ENCODE data around the gene TBX4. TPM values are rescaled to one million over a fixed set of nuclear protein-coding genes. Genes with fewer than 3 reads are reported as not detected.
"Not testable (repeated sequence)": the region's sequence is repeated elsewhere in the genome, so short reads cannot be mapped to it uniquely, and the experiment has no call there.

TBX4 gene
- polyA plus RNA-seq, 2 donors: 0.01 TPM; not detected in 1

DNA sequence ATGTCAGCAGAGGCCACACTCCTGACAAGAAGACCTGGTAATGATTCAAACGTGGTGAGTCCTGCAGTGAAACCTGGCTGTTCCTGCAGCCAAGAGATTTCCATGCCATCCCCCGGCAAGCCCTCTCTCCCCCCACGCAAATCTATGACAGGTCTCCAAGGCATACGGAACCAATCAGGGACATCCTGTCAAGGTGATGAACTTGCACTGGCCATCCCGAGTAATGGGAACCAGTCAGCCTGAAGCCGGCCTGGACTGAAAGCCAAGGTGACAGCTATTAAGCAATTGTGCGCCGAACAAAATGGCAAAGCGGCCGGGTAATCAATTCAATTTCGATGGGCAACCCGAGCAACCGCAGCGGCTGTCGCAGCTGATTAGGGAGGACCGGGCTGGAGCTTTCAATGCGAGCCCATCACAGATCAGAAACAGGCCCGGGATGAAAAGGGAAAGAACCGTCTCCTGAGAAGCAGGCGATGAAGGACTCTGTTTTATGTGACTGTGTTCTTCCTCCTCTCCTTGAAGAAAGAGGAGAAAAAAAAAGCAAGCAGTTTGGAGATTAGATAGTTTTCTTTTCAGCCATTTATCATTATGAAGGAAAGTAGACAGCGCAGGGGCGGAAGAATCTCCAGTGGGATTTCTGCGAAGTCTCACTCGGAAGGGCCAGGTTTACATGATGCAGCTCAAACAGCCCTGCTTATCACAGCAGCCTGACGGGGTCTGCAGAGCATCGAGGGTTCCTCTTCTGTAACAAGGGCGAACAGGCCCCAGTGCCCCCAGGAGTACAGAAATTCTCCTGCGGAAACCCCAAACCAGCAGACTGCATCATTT is 35.2 kb downstream of the TBX4 start:
- no peak overlapping the region for H3K4me3 ChIP-seq (ENCODE audit: low read depth in 1 of 2, low read length in 2 of 2)
- 84 to 87% methylated on average over 28 of the region's 28 CpGs for WGBS, 2 donors
- H3K9me3 ChIP-seq (ENCODE audit: control insufficient read depth in 2 of 2, insufficient read depth in 1 of 2, low read depth in 1 of 2, low read length in 1 of 2): no peaks in the 10 kb centered on the region
- no peaks in the 10 kb centered on the region for H3K36me3 ChIP-seq (ENCODE audit: control insufficient read depth in 2 of 2, insufficient read depth in 2 of 2, low read length in 1 of 2)
- no peak overlapping the region for H3K27ac ChIP-seq (ENCODE audit: low read depth in 2 of 2, low read length in 1 of 2)
- no peaks in the 10 kb centered on the region for H3K27me3 ChIP-seq (ENCODE audit: control insufficient read depth in 1 of 2, insufficient read depth in 2 of 2, low read length in 2 of 2)
- H3K4me1 ChIP-seq (ENCODE audit: control insufficient read depth in 2 of 2, insufficient read depth in 2 of 2, low read length in 1 of 2): peaks cover 5 to 6% of the 10 kb centered on the region in 2 donors

- Histone ChIP-seq H3K27ac (ENCODE audit: low read depth in 2 of 2, low read length in 1 of 2) (no peak overlapping the region), H3K36me3 (ENCODE audit: control insufficient read depth in 2 of 2, insufficient read depth in 2 of 2, low read length in 1 of 2) (no peaks in the 10 kb centered on the region), H3K4me1 (ENCODE audit: control insufficient read depth in 2 of 2, insufficient read depth in 2 of 2, low read length in 1 of 2) (peaks cover 5 to 6% of the 10 kb centered on the region in 2 donors), H3K4me3 (ENCODE audit: low read depth in 1 of 2, low read length in 2 of 2) (no peak overlapping the region), H3K27me3 (ENCODE audit: control insufficient read depth in 1 of 2, insufficient read depth in 2 of 2, low read length in 2 of 2) (no peaks in the 10 kb centered on the region), H3K9me3 (ENCODE audit: control insufficient read depth in 2 of 2, insufficient read depth in 1 of 2, low read depth in 1 of 2, low read length in 1 of 2) (no peaks in the 10 kb centered on the region)
- 80 to 87% methylated on average over 9 of the region's 9 CpGs for WGBS, 2 donors
Measured at GRCh38 chr17:61487989-61488595, 35.9 kb downstream of the TBX4 start.

DNA sequence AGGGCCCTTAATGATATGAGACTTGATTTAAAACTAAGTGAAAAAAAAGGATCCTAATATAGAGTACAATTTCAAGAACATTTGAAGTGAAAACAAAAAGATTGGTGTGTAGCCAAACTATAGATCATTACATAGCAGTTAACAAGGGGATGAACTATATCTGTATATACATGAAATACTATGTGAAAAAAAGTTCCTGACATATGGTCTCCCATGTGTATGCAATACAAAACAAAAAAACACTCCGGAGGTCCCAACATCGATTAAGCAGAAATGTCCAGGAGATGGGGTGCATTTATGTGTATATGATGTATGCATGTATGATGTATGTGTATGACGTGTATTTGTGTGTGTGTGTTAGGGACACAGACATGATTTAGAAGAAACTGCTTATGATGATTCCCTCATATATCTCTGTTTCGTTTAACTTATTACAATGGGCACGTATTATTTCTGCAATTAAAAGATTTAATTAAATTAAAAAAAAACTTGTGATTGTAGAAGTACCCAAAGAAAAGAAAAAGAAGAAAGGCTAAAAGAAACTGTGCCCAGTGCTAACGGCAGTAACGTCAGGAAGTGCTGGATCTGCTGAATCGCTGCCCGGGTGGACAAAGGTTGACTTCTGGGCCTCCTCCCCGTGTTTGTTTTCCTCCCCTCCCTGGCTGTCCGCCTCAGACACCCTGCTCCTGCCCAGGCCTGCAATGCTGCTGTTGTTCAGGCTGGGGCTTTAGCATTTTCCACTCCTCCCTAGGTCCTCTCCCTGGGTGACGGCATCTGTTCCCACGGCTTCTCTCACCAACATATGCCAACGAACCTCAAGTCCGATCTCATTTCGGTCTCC is 36.9 kb downstream of the TBX4 start:
- Histone ChIP-seq H3K36me3 (ENCODE audit: control insufficient read depth in 2 of 2, insufficient read depth in 2 of 2, low read length in 1 of 2) (no peaks in the 10 kb centered on the region), H3K4me1 (ENCODE audit: control insufficient read depth in 2 of 2, insufficient read depth in 2 of 2, low read length in 1 of 2) (peaks cover 5 to 6% of the 10 kb centered on the region in 2 donors), H3K27me3 (ENCODE audit: control insufficient read depth in 1 of 2, insufficient read depth in 2 of 2, low read length in 2 of 2) (no peaks in the 10 kb centered on the region), H3K27ac (ENCODE audit: low read depth in 2 of 2, low read length in 1 of 2) (no peak overlapping the region), H3K4me3 (ENCODE audit: low read depth in 1 of 2, low read length in 2 of 2) (no peak overlapping the region), H3K9me3 (ENCODE audit: control insufficient read depth in 2 of 2, insufficient read depth in 1 of 2, low read depth in 1 of 2, low read length in 1 of 2) (no peaks in the 10 kb centered on the region)
- 54 to 56% methylated on average over 16 of the region's 16 CpGs for WGBS, 2 donors

GRCh38 chr17:61489719-61490490 is 37.7 kb downstream of the TBX4 start:
- Histone ChIP-seq H3K4me3 (ENCODE audit: low read depth in 1 of 2, low read length in 2 of 2) (no peak overlapping the region), H3K4me1 (ENCODE audit: control insufficient read depth in 2 of 2, insufficient read depth in 2 of 2, low read length in 1 of 2) (peaks cover 5 to 6% of the 10 kb centered on the region in 2 donors), H3K9me3 (ENCODE audit: control insufficient read depth in 2 of 2, insufficient read depth in 1 of 2, low read depth in 1 of 2, low read length in 1 of 2) (no peaks in the 10 kb centered on the region), H3K36me3 (ENCODE audit: control insufficient read depth in 2 of 2, insufficient read depth in 2 of 2, low read length in 1 of 2) (no peaks in the 10 kb centered on the region), H3K27ac (ENCODE audit: low read depth in 2 of 2, low read length in 1 of 2) (no peak overlapping the region), H3K27me3 (ENCODE audit: control insufficient read depth in 1 of 2, insufficient read depth in 2 of 2, low read length in 2 of 2) (no peaks in the 10 kb centered on the region)
- WGBS, 2 donors: 86 to 88% methylated on average over 12 of the region's 12 CpGs

DNA sequence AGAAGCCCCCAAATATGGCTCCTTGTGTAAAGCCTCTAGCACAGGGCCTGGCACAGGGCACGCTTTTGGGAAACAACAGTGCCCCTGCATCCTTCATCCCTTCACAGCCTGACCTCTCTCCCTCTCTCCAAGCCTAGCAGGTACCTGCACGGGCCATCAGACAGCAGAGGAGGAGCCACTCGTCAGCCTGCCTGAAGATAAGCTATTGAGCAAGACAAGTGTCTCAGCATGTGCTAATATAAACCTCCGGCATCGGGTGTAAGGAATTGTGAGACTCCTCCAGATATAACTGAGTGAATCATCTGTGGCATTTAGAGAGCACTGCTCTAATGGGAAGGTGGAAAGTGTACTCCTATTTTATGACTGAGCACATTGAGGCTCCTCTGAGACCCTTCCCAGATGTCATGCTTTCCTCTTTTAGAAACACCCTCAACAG is 38.3 kb downstream of the TBX4 start:
- peaks cover 5 to 6% of the 10 kb centered on the region in 2 donors for H3K4me1 ChIP-seq (ENCODE audit: control insufficient read depth in 2 of 2, insufficient read depth in 2 of 2, low read length in 1 of 2)
- no peaks in the 10 kb centered on the region for H3K36me3 ChIP-seq (ENCODE audit: control insufficient read depth in 2 of 2, insufficient read depth in 2 of 2, low read length in 1 of 2)
- H3K9me3 ChIP-seq (ENCODE audit: control insufficient read depth in 2 of 2, insufficient read depth in 1 of 2, low read depth in 1 of 2, low read length in 1 of 2): no peaks in the 10 kb centered on the region
- H3K4me3 ChIP-seq (ENCODE audit: low read depth in 1 of 2, low read length in 2 of 2): no peak overlapping the region
- H3K27me3 ChIP-seq (ENCODE audit: control insufficient read depth in 1 of 2, insufficient read depth in 2 of 2, low read length in 2 of 2): no peaks in the 10 kb centered on the region
- 45 to 68% methylated on average over 5 of the region's 5 CpGs for WGBS, 2 donors
- no peak overlapping the region for H3K27ac ChIP-seq (ENCODE audit: low read depth in 2 of 2, low read length in 1 of 2)

DNA sequence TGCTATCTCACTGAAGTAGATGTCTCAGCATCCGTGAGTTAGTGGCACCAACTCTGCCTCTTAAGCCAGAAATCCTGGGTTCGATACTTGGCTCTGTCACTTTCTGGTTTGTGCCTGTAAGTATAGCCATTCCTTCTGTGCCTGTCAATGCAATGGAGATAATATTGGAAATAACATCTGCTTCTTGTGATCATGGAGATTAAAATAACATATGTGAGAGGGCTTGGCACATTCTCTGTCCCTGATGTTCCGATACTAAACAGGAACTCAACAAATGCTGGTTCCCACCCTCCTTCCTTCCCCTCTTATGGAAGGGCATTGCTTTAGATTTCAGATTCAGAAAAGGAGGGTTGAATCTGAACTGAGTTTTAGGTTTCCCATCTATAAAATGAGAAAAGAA is 39.8 kb downstream of the TBX4 start:
- Histone ChIP-seq H3K9me3 (ENCODE audit: control insufficient read depth in 2 of 2, insufficient read depth in 1 of 2, low read depth in 1 of 2, low read length in 1 of 2) (no peaks in the 10 kb centered on the region), H3K4me3 (ENCODE audit: low read depth in 1 of 2, low read length in 2 of 2) (no peak overlapping the region), H3K27ac (ENCODE audit: low read depth in 2 of 2, low read length in 1 of 2) (no peak overlapping the region), H3K4me1 (ENCODE audit: control insufficient read depth in 2 of 2, insufficient read depth in 2 of 2, low read length in 1 of 2) (peaks cover 5 to 9% of the 10 kb centered on the region in 2 donors), H3K27me3 (ENCODE audit: control insufficient read depth in 1 of 2, insufficient read depth in 2 of 2, low read length in 2 of 2) (no peaks in the 10 kb centered on the region), H3K36me3 (ENCODE audit: control insufficient read depth in 2 of 2, insufficient read depth in 2 of 2, low read length in 1 of 2) (no peaks in the 10 kb centered on the region)
- WGBS, 2 donors: 84 to 87% methylated on average over 3 of the region's 3 CpGs

GRCh38 chr17:61492759-61493526 is 40.7 kb downstream of the TBX4 start:
- 79 to 84% methylated on average over 8 of the region's 8 CpGs for WGBS, 2 donors
- peaks cover 0 to 2% of the 10 kb centered on the region in 2 donors for H3K27me3 ChIP-seq (ENCODE audit: control insufficient read depth in 1 of 2, insufficient read depth in 2 of 2, low read length in 2 of 2)
- H3K4me3 ChIP-seq (ENCODE audit: low read depth in 1 of 2, low read length in 2 of 2): no peak overlapping the region
- no peaks in the 10 kb centered on the region for H3K9me3 ChIP-seq (ENCODE audit: control insufficient read depth in 2 of 2, insufficient read depth in 1 of 2, low read depth in 1 of 2, low read length in 1 of 2)
- H3K4me1 ChIP-seq (ENCODE audit: control insufficient read depth in 2 of 2, insufficient read depth in 2 of 2, low read length in 1 of 2): peaks cover 5 to 9% of the 10 kb centered on the region in 2 donors
- no peaks in the 10 kb centered on the region for H3K36me3 ChIP-seq (ENCODE audit: control insufficient read depth in 2 of 2, insufficient read depth in 2 of 2, low read length in 1 of 2)
- H3K27ac ChIP-seq (ENCODE audit: low read depth in 2 of 2, low read length in 1 of 2): no peak overlapping the region

- not testable (repeated sequence) for H3K9me3 ChIP-seq (ENCODE audit: control insufficient read depth in 2 of 2, insufficient read depth in 1 of 2, low read depth in 1 of 2, low read length in 1 of 2); H3K4me1 ChIP-seq (ENCODE audit: control insufficient read depth in 2 of 2, insufficient read depth in 2 of 2, low read length in 1 of 2); H3K36me3 ChIP-seq (ENCODE audit: control insufficient read depth in 2 of 2, insufficient read depth in 2 of 2, low read length in 1 of 2); H3K27ac ChIP-seq (ENCODE audit: low read depth in 2 of 2, low read length in 1 of 2); H3K27me3 ChIP-seq (ENCODE audit: control insufficient read depth in 1 of 2, insufficient read depth in 2 of 2, low read length in 2 of 2); H3K4me3 ChIP-seq (ENCODE audit: low read depth in 1 of 2, low read length in 2 of 2)
- 90 to 96% methylated on average over 7 of the region's 7 CpGs for WGBS, 2 donors
Measured at GRCh38 chr17:61493830-61494324, 41.7 kb downstream of the TBX4 start.

All from esophagus (tissue), 2 donors.